ENCODE measurements around the gene LY6G6D. TPM values are rescaled to one million over a fixed set of nuclear protein-coding genes. Genes with fewer than 3 reads are reported as not detected.
"Not testable (repeated sequence)": the region's sequence is repeated elsewhere in the genome, so short reads cannot be mapped to it uniquely, and the experiment has no call there.

The LY6G6D gene
- total and polyA plus RNA-seq, 12 donors, result not detected

- H3K27me3 ChIP-seq, result peaks cover 0 to 5% (median 0%) of the 10 kb centered on the region in 7 donors
- WGBS, 2 donors, result 25 to 36% methylated on average over 3 of the region's 3 CpGs
- H3K4me3 ChIP-seq, result no peak within 1 kb of the TSS
- intact Hi-C loops (cut with DNase I), result no loop called here
- no peak within 1 kb of the TSS for H3K27ac ChIP-seq
- DNase-seq (no peak), ATAC-seq (no peak)
- H3K36me3 ChIP-seq, result no peaks in the 10 kb centered on the region
- H3K4me1 ChIP-seq, result peaks cover 7 to 23% (median 12%) of the 10 kb centered on the region in 9 donors
- no peaks in the 10 kb centered on the region for H3K9me3 ChIP-seq
- no peak for TF ChIP-seq CTCF (IDR thresholded peaks at IDR 0.05)
Observed at GRCh38 chr6:31706599-31706998, 8.5 kb upstream of the LY6G6D start, which contains the start of gene LY6G6F. Gene LY6G6F (plus strand): TSS chr6:31706866. CDS start chr6:31706907, 41 bp downstream.

- ATAC-seq (no peak), DNase-seq (no peak)
- intact Hi-C loops (cut with DNase I), result no loop called here
- Histone ChIP-seq H3K27me3 (peaks cover 0 to 5% (median 0%) of the 10 kb centered on the region in 7 donors), H3K4me3 (no peak overlapping the region), H3K4me1 (peaks cover 0 to 16% (median 5%) of the 10 kb centered on the region in 9 donors), H3K9me3 (no peaks in the 10 kb centered on the region), H3K36me3 (no peaks in the 10 kb centered on the region), H3K27ac (no peak overlapping the region)
- TF ChIP-seq CTCF (IDR thresholded peaks at IDR 0.05), result no peak
- 89 to 91% methylated on average over 10 of the region's 10 CpGs for WGBS, 2 donors
Observed at GRCh38 chr6:31707701-31708100, 7.4 kb upstream of the LY6G6D start.

- H3K36me3 ChIP-seq, result no peaks in the 10 kb centered on the region
- H3K9me3 ChIP-seq, result no peaks in the 10 kb centered on the region
- DNase-seq (no peak), ATAC-seq (no peak)
- TF ChIP-seq CTCF (IDR thresholded peaks at IDR 0.05), result no peak
- 94 to 99% methylated on average over 3 of the region's 3 CpGs for WGBS, 2 donors
- peaks cover 0 to 5% (median 0%) of the 10 kb centered on the region in 7 donors for H3K27me3 ChIP-seq
- H3K4me3 ChIP-seq, result no peak overlapping the region
- peaks cover 0 to 16% (median 5%) of the 10 kb centered on the region in 9 donors for H3K4me1 ChIP-seq
- intact Hi-C loops (cut with DNase I), result no loop called here
- no peak overlapping the region for H3K27ac ChIP-seq
Observed at GRCh38 chr6:31708224-31708623, 6.9 kb upstream of the LY6G6D start.

GRCh38 chr6:31709157-31709556 is 6.0 kb upstream of the LY6G6D start:
- intact Hi-C loops (cut with DNase I); ATAC-seq; H3K4me1 ChIP-seq; H3K36me3 ChIP-seq; H3K27ac ChIP-seq; H3K9me3 ChIP-seq; H3K4me3 ChIP-seq; DNase-seq; H3K27me3 ChIP-seq: not testable (repeated sequence)
- WGBS, 2 donors, result 91 to 94% methylated on average over 11 of the region's 11 CpGs

GRCh38 chr6:31710523-31711219 is 4.5 kb upstream of the LY6G6D start:
- no peaks in the 10 kb centered on the region for H3K9me3 ChIP-seq
- H3K4me3 ChIP-seq, result no peak overlapping the region
- H3K27me3 ChIP-seq, result peaks cover 0 to 5% (median 0%) of the 10 kb centered on the region in 7 donors
- WGBS, 2 donors, result 54 to 56% methylated on average over 5 of the region's 5 CpGs
- TF ChIP-seq CTCF (IDR thresholded peaks at IDR 0.05), result no peak
- H3K4me1 ChIP-seq, result peaks cover 0 to 10% (median 0%) of the 10 kb centered on the region in 9 donors
- H3K36me3 ChIP-seq, result no peaks in the 10 kb centered on the region
- intact Hi-C loops (cut with DNase I), result no loop called here
- DNase-seq, result no peak
- no peak overlapping the region for H3K27ac ChIP-seq
- ATAC-seq, result no peak

Measured in heart right ventricle (tissue), 16 donors.